ENCODE results near the gene RPL7A. TPM values are rescaled to one million over a fixed set of nuclear protein-coding genes. Genes with fewer than 3 reads are reported as not detected.

The RPL7A gene
- total RNA-seq, 1 experiment from 2014 or later, result 2,948 TPM

DNA sequence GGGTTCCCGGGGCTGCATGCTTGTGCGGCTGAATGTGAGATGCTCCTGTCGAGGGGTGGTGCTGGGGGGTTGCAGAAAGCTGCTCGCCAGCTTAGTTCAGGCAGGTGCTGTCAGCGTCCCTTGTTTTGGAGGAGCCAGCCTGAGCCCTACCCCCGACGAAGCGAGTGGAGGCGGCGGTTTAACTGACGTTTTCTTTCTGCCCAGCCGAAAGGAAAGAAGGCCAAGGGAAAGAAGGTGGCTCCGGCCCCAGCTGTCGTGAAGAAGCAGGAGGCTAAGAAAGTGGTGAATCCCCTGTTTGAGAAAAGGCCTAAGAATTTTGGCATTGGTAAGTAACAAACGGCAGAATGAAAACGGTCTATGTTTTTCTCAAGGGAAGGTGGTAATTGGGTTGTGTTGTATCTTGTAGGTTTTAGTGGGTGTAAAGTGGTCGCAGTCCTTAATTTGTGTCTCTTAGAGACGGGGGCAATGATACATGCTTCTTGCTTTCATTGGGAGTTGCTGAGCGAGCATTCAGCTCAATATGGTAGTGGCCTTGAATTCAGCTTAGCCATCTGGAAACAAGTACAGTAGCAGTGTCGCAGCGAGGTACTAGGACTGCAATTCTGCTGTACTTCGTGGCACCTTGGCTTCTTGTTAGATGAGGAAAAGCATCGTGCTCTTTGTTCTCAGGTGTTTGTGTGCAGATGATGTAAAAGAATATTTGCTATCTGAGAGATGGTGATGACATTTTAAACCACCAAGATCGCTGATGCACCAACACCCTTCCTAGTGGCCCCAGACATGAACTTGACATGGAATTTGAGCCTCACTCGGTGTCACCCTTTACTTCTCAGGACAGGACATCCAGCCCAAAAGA lies 928 bp downstream of the RPL7A start:
- H3K27me3 ChIP-seq (ENCODE audit: control insufficient read depth, insufficient read depth, low read length), result no peaks in the 10 kb centered on the region
- H3K4me3 ChIP-seq (ENCODE audit: insufficient read depth, low read depth, low read length), result peak overlapping the region; percentile 100
- no peak for DNase-seq
- H3K36me3 ChIP-seq (replicated peaks; ENCODE audit: control insufficient read depth, insufficient read depth, low read length), result peaks cover 56% of the 10 kb centered on the region

DNA sequence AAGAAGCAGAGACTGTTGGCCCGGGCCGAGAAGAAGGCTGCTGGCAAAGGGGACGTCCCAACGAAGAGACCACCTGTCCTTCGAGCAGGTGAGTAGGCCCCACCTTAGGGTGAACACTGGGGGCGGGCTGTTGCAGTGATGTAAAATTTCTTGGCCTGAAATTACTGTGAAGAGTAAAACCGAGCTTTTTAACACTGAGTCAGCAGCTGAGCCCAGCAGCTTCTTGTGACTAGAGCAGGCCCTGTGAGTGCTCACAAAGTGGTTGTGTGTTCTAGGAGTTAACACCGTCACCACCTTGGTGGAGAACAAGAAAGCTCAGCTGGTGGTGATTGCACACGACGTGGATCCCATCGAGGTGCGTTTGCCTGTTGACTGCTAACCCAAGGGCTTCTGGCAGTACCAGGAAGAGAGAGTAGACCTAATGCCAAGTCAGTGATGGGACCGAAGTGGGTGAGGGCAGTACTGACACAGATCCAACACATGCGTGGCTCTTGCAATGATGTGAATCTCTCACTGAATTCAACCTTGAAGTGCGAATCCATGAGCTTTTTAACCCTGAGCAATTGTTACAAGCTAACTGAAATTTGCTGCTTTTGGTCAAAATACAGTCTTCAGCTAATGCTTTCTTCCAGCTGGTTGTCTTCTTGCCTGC lies 2.1 kb downstream of the RPL7A start:
- Histone ChIP-seq H3K36me3 (replicated peaks; ENCODE audit: control insufficient read depth, insufficient read depth, low read length) (peaks cover 46% of the 10 kb centered on the region), H3K27me3 (ENCODE audit: control insufficient read depth, insufficient read depth, low read length) (no peaks in the 10 kb centered on the region), H3K4me3 (ENCODE audit: insufficient read depth, low read depth, low read length) (no peak overlapping the region)
- DNase-seq, result no peak

DNA sequence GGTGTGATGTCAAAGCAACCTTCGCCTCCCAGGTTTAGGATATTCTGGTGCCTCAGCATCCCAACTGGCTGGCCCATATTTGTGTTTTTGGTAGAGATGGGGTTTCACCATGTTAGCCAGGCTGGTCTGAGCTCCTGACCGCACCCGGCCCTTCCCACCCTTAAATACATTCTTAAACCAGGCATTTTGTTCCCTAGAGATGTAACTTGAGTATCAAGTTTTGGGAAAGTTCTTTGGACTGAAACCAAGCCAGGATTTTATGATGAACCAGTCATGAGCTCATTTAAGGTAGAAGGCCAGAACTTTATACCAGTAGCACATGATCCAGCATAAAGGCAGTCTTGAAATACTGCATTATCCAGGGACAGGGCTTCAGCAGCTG lies 3.5 kb downstream of the RPL7A start:
- no peak for DNase-seq
- Histone ChIP-seq H3K4me3 (ENCODE audit: insufficient read depth, low read depth, low read length) (no peak overlapping the region), H3K27me3 (ENCODE audit: control insufficient read depth, insufficient read depth, low read length) (no peaks in the 10 kb centered on the region), H3K36me3 (replicated peaks; ENCODE audit: control insufficient read depth, insufficient read depth, low read length) (peaks cover 37% of the 10 kb centered on the region)

DNA sequence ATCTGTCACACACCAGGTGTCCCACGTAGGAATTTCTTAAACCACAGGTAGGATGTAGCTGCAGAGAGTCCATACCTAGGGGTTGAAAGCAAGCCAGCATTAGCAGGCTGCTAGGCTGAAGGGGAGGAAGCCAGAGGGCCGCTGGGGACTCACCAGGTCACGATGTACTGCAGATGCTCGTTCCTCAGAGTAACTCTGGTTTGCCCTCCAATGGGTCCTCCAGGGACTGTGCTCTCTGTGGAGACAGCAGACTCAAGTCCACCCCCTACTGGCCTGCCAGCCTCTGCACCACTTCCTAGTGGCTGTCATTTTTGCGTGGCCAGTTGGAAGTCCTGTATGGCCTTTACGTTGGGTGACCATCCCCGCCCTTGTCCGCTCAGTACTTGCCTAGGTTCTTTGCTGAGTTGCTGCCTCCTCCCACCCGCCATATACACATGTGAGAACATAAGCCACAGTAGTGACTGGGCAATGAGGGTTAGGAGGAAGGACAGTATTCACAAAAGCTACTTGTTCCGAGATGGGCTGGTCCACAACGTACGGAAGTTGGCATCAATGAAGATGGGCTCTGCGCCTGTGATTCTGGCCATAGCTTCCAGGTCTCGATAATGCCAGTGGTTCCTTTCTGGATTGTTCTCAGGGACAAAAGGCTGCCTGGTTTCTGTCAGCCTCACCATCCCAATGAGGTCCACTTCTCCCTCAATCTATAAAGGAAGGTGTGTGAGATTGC lies 4.1 kb downstream of the RPL7A start:
- peak; percentile 85 for DNase-seq
- Histone ChIP-seq H3K4me3 (ENCODE audit: insufficient read depth, low read depth, low read length) (no peak overlapping the region), H3K27me3 (ENCODE audit: control insufficient read depth, insufficient read depth, low read length) (no peaks in the 10 kb centered on the region), H3K36me3 (replicated peaks; ENCODE audit: control insufficient read depth, insufficient read depth, low read length) (peaks cover 37% of the 10 kb centered on the region)

DNA sequence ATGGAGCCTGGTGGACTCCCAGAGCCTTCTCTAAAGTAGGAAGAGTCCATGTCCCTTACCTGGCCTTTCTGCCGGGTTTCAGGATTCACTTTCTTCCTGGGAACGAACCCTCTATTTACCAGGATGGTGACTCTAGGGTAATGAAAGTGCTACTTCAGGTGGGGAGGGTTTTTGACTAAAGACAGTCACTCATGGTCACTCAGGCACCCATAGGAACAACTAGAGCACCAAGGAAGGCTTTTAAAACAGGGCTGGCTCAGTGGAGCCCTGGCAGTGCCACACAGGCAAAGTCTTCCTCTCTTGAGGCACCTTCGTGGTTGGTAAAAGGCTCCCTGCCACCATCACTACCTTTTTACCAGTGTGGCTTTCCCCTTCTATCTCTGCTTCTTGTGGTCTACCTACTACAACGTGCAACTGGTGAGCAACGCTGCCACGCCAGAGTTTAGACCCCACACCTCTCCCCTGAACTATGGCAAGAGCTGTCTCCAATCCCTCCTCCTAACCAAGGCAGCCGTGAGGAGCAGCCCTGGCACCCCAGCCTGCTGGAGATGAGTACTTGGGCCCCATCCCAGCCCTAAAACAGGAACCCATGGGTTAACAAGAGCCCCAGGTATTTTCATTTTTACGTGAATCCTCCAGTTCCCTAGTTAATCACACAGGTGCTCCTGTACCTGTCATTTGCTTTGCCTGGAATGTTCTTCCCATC lies 4.8 kb downstream of the RPL7A start:
- Histone ChIP-seq H3K4me3 (ENCODE audit: insufficient read depth, low read depth, low read length) (no peak overlapping the region), H3K27me3 (ENCODE audit: control insufficient read depth, insufficient read depth, low read length) (no peaks in the 10 kb centered on the region), H3K36me3 (replicated peaks; ENCODE audit: control insufficient read depth, insufficient read depth, low read length) (peaks cover 37% of the 10 kb centered on the region)
- DNase-seq, result no peak

DNA sequence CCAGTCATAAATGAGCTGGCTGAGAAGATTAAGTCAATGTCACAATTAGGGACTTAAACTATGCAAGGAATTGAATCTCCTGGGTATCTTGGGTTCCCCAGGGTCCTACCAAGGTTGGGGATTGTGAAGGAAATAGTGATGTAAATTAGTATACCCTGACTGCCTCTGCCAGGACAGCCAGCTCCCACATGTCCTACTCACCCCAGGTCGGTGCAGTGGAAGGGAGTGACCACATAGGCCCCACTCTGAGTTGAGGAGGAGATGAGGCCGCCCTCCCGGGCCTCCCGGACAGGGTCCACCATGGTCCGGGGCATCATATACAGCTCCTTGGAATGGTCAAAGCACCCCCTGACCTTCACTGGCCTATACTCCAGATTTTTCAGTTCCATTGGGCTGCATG lies 5.5 kb downstream of the RPL7A start:
- DNase-seq, result no peak
- Histone ChIP-seq H3K36me3 (replicated peaks; ENCODE audit: control insufficient read depth, insufficient read depth, low read length) (peaks cover 40% of the 10 kb centered on the region), H3K4me3 (ENCODE audit: insufficient read depth, low read depth, low read length) (no peak overlapping the region), H3K27me3 (ENCODE audit: control insufficient read depth, insufficient read depth, low read length) (no peaks in the 10 kb centered on the region)

DNA sequence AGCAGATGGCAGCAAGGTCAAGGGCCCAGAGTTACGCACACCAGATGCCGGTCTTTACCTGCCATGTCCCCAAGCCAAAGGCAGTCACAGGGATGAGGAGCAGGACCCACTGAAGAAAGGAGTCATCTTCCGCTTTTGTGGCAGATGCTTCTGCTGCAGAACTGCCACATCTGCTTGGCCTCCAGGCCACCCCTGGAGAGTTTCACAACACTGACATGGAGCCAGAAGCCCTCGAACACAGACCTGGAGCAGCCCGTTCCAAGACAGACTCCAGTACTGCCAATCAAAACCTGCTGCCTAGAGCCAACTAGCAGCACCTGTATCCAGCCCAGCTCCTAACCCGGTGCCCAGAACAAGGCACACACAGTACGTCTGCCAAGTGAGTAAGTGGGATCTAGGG lies 6.7 kb downstream of the RPL7A start:
- H3K36me3 ChIP-seq (replicated peaks; ENCODE audit: control insufficient read depth, insufficient read depth, low read length), result peaks cover 32% of the 10 kb centered on the region
- no peak overlapping the region for H3K4me3 ChIP-seq (ENCODE audit: insufficient read depth, low read depth, low read length)
- DNase-seq, result no peak
- H3K27me3 ChIP-seq (ENCODE audit: control insufficient read depth, insufficient read depth, low read length), result no peaks in the 10 kb centered on the region

DNA sequence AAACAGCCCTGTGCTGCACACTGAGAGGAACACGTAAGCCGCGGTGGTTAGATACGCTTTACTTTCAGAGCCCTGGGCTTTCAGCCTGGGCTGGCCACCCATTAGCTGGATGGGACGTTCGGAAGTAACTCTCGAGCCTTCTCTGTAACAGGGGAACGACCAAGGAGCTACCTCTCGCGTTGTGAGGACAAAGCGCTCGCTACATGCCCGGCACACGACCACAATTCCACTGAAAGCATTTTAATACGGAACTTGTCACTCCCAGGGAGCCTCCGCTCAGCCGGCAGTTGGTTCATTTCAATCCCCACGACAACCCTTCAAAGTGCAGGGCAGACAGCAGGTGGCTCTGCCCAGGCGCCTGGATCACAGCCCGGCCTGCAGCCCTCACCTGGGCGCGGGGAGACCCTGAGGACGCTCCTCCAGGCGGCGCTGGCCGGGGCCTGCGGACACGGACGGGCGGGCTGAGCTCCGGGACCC lies 7.9 kb downstream of the RPL7A start:
- peak; percentile 58 for DNase-seq
- peaks cover 24% of the 10 kb centered on the region for H3K36me3 ChIP-seq (replicated peaks; ENCODE audit: control insufficient read depth, insufficient read depth, low read length)
- no peaks in the 10 kb centered on the region for H3K27me3 ChIP-seq (ENCODE audit: control insufficient read depth, insufficient read depth, low read length)
- peak overlapping the region; percentile 85 for H3K4me3 ChIP-seq (ENCODE audit: insufficient read depth, low read depth, low read length)

DNA sequence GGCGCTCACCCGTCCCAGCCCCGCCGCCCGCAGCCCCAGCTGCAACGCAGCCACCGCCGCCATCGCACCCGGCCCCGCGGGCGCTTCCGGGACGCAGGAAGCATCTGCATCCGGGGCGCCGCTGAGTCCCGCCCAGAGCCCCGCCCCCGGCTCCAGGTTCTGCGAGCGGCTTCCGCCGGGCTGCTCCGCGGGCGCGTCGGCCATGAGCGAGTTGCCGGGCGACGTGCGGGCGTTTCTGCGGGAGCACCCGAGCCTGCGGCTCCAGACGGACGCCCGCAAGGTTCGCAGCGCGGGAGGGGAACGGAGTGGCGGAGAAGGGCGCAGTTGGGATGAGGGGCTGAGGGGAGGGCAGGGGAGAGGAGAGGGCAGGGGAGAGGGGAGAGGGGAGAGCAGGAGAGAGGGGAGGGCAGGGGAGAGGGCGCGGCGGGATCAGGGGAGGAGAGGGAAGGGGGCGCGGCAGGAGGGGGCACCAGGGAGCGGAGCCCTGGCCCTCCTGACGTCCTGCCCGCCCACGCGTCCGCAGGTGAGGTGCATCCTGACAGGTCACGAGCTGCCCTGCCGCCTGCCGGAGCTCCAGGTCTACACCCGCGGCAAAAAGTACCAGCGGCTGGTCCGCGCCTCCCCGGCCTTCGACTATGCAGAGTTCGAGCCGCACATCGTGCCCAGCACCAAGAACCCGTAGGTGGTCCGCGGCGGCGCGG lies 8.5 kb downstream of the RPL7A start, which contains the start of the genes SURF1 and SURF2:
SURF1 (minus strand) TSS at position 97 of the 701 bp plus-strand sequence; CDS start at position 63, 34 bp downstream.
SURF2 (plus strand) TSS at position 160 of the 701 bp plus-strand sequence; CDS start at position 203, 43 bp downstream.
- Histone ChIP-seq H3K4me3 (ENCODE audit: insufficient read depth, low read depth, low read length) (peak within 1 kb of the TSS; percentile 85), H3K36me3 (replicated peaks; ENCODE audit: control insufficient read depth, insufficient read depth, low read length) (peaks cover 23% of the 10 kb centered on the region), H3K27me3 (ENCODE audit: control insufficient read depth, insufficient read depth, low read length) (no peaks in the 10 kb centered on the region)
- DNase-seq, result peak; percentile 97

DNA sequence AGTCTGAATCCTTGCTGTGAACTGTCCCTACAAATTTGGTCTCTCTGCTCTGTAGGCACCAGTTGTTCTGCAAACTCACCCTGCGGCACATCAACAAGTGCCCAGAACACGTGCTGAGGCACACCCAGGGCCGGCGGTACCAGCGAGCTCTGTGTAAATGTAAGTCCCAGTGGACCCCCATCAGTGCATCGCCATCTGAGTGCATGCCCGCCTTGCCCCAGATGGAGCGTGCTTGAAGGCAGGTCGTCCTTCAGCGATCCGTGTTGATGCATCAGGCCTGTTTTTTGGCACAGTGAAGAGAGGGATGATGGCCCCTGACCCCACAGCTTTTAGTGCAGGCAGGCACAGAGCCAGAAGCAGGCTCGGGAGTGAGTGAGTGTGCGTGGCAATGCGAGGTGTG lies 9.6 kb downstream of the RPL7A start:
- Histone ChIP-seq H3K27me3 (ENCODE audit: control insufficient read depth, insufficient read depth, low read length) (no peaks in the 10 kb centered on the region), H3K36me3 (replicated peaks; ENCODE audit: control insufficient read depth, insufficient read depth, low read length) (peaks cover 18% of the 10 kb centered on the region), H3K4me3 (ENCODE audit: insufficient read depth, low read depth, low read length) (peak overlapping the region; percentile 81)
- no peak for DNase-seq

DNA sequence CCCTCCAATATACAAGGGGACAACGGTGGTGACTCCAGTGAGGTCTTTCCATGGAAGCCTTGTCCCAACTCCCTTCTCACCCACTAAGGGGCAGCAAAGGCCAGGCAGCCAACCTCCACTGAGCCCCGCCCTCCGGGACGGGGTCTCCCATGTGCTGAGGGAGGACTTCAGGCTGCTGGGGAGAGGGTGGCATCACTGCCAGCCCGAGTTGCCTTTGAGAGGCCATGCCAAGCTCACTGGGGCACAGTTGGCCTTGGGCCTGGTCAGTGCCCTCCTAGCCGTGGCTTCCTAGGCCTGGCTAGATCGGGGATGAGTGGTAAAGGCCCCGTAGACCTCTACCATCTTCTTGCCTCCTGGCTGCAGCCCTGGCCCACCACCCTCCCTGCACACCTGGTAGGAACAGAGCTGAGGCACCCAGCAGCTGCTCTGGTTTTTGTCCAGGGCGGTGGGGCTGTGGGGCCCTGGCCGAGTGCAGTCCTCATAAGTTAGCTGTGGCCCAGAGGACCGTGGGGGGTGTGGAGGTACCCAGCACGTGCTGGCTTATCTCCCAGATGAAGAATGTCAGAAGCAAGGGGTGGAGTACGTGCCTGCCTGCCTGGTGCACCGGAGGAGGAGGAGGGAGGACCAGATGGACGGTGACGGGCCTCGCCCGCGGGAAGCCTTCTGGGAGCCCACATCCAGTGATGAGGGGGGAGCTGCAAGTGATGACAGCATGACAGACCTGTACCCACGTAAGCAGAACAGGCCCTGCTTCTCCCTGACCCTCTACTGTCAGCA lies 11.6 kb downstream of the RPL7A start:
- no peak overlapping the region for H3K4me3 ChIP-seq (ENCODE audit: insufficient read depth, low read depth, low read length)
- peak; percentile 90 for DNase-seq
- peaks cover 28% of the 10 kb centered on the region for H3K36me3 ChIP-seq (replicated peaks; ENCODE audit: control insufficient read depth, insufficient read depth, low read length)
- no peaks in the 10 kb centered on the region for H3K27me3 ChIP-seq (ENCODE audit: control insufficient read depth, insufficient read depth, low read length)

DNA sequence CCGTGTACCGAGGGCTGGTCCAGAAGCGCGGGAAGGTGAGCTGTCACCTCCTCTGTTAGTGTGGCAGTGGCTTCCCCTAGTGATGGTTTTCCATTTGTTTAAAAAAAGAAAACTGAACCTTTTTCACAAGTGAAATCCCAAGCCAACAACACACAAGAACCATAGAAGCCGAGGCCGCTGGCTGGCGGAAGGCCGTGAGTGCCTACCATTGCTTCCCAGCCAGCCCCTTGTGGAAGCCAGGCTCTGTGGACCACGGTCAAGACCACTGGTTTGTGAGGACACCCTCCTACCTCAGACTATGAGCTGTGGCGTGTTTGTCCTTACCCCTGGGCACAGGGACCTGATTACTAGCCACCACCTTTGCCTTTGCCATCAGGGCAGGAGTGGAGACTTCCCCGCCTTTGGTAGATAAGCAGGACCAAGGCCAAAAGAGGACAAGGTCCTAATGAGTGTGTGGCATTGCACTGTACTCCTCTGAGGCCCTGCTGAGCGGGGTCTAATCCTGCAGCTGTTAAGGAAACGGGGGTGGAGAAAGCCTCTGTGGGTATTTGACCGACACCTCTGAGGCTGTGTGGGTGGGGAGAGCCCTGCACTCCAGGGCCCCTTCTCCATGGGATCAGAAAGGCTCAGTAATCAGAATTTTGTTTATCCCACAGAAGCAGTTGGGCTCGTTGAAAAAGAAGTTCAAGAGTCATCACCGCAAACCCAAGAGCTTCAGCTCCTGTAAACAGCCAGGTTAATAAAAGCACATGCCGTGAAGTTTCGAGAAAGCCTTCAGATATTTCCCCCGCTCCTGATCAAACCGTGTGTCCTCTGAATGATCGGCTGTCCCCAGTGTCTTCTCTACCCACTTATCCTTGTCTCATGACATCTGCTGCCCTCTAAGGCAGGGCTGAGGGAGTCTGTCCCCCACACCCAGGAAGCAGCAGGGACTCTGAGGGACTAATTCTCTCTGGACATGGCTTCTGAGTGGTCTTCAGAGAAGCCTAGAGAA lies 12.7 kb downstream of the RPL7A start:
- DNase-seq, result no peak
- Histone ChIP-seq H3K4me3 (ENCODE audit: insufficient read depth, low read depth, low read length) (no peak overlapping the region), H3K36me3 (replicated peaks; ENCODE audit: control insufficient read depth, insufficient read depth, low read length) (peaks cover 37% of the 10 kb centered on the region), H3K27me3 (ENCODE audit: control insufficient read depth, insufficient read depth, low read length) (no peaks in the 10 kb centered on the region)

Data from H7 (cell line).